ENCODE data around the gene PRPF40A. TPM values are rescaled to one million over a fixed set of nuclear protein-coding genes. Genes with fewer than 3 reads are reported as not detected.
"Not testable (repeated sequence)": the region's sequence is repeated elsewhere in the genome, so short reads cannot be mapped to it uniquely, and the experiment has no call there.

Gene PRPF40A
- total RNA-seq, 1 donor from 2014 or later, result 74.6 TPM

DNA sequence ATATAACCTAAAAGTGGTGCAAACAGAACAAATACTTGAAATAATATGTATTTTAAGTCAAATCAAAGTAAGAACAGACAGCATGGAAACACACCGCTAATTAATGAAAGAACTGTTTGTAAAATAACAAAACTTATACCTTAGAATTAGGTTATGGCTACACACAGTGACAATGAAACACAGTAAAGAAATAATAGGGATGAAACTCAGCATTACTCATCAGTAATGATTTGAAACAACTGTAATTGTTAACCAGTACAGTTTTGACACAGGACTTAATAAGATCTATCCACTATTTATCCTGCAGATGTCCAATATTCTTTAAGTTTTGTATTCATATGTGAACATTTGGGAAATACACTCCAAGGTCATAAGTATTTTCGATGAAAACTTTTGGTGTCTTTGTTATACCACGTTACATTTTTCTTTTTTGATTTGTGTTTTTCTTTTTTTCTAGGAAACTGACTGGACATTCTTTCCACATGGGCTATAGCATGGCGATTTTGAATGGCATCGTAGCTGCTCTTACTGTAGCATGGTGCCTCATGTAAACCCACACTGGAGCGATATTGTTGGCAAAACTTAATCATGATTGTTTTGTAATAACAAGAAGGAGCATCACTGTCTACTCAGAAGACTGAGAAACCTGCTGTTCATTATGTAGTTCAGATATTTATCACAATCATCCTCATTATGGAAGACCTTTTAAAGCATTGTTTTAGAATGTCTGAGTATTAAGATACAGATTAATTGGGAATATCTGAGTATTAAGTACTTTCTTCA lies 42.2 kb upstream of the PRPF40A start:
- Histone ChIP-seq H3K27me3 (no peaks in the 10 kb centered on the region), H3K9me3 (no peaks in the 10 kb centered on the region), H3K4me3 (no peak overlapping the region), H3K27ac (no peak overlapping the region), H3K4me1 (no peaks in the 10 kb centered on the region), H3K36me3 (peaks cover 0 to 10% of the 10 kb centered on the region in 2 donors)
- no peak for TF ChIP-seq POLR2A (IDR thresholded peaks at IDR 0.05)
- TF ChIP-seq POLR2AphosphoS5 (IDR thresholded peaks at IDR 0.05; ENCODE audit: insufficient read depth in 1 of 2, low read depth in 1 of 2), result no peak
- TF ChIP-seq CTCF (IDR thresholded peaks at IDR 0.05), result no peak
- intact Hi-C loops (cut with DNase I), result no loop called here
- DNase-seq (ENCODE audit: extremely low spot score in 2 of 2), result no peak

DNA sequence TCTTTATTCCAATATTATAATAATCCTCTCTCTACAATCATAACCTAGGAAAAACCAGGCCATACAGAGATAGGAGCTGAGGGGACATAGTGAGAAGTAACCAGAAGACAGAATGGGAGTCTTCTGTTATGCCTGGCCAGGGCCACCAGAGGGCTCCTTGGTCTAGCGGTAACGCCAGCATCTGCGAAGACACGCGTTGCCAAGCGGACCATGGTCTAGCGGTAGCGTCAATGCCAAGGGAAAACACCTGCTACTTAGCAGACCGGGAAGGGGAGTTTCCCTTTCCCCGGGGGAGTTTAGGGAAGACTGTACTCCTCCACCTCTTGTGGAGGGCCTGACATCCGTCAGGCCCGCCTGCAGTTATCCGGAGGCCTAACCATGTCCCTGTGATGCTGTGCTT lies 37.8 kb upstream of the PRPF40A start:
- H3K4me3 ChIP-seq, result no peak overlapping the region
- H3K27ac ChIP-seq, result no peak overlapping the region
- no peak for TF ChIP-seq POLR2AphosphoS5 (IDR thresholded peaks at IDR 0.05; ENCODE audit: insufficient read depth in 1 of 2, low read depth in 1 of 2)
- H3K4me1 ChIP-seq, result no peaks in the 10 kb centered on the region
- H3K36me3 ChIP-seq, result peaks cover 0 to 15% of the 10 kb centered on the region in 2 donors
- H3K27me3 ChIP-seq, result no peaks in the 10 kb centered on the region
- intact Hi-C loops (cut with DNase I), result no loop called here
- H3K9me3 ChIP-seq, result no peaks in the 10 kb centered on the region
- no peak for DNase-seq (ENCODE audit: extremely low spot score in 2 of 2)

- DNase-seq (ENCODE audit: extremely low spot score in 2 of 2); H3K27me3 ChIP-seq; H3K9me3 ChIP-seq; H3K4me1 ChIP-seq; H3K4me3 ChIP-seq; H3K27ac ChIP-seq; H3K36me3 ChIP-seq; intact Hi-C loops (cut with DNase I): not testable (repeated sequence)
Observed at GRCh38 chr2:152747751-152748150, 30.5 kb upstream of the PRPF40A start.

DNA sequence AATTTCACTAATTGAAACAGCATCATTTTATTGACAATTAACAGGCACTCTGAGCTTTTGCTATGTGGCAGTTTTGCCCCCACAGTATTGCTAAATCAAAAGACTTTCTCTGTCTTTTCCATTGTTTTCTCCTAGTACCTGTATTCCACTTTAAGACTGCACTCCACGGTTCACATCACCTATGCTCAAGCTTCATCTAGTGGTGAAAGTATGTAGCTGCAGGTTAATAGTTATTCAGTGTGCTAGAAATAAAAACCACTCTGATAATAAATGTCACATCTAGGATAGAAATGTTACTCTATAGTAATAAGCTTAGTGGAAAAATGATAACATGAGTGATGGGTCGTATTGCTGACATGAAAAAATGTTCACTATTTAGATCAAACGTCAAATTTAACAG lies 25.7 kb upstream of the PRPF40A start:
- no peaks in the 10 kb centered on the region for H3K27me3 ChIP-seq
- peaks cover 0 to 10% of the 10 kb centered on the region in 2 donors for H3K36me3 ChIP-seq
- TF ChIP-seq CTCF (IDR thresholded peaks at IDR 0.05) (no peak), POLR2AphosphoS5 (IDR thresholded peaks at IDR 0.05; ENCODE audit: insufficient read depth in 1 of 2, low read depth in 1 of 2) (no peak), POLR2A (IDR thresholded peaks at IDR 0.05) (no peak)
- intact Hi-C loops (cut with DNase I), result no loop called here
- no peaks in the 10 kb centered on the region for H3K4me1 ChIP-seq
- H3K4me3 ChIP-seq, result no peak overlapping the region
- H3K9me3 ChIP-seq, result no peaks in the 10 kb centered on the region
- DNase-seq (ENCODE audit: extremely low spot score in 2 of 2), result no peak
- H3K27ac ChIP-seq, result no peak overlapping the region

- Histone ChIP-seq H3K36me3 (peaks cover 0 to 24% of the 10 kb centered on the region in 2 donors), H3K4me3 (no peak overlapping the region), H3K4me1 (no peaks in the 10 kb centered on the region), H3K9me3 (no peaks in the 10 kb centered on the region), H3K27ac (no peak overlapping the region), H3K27me3 (no peaks in the 10 kb centered on the region)
- no peak for DNase-seq (ENCODE audit: extremely low spot score in 2 of 2)
- intact Hi-C loops (cut with DNase I), result no loop called here
- TF ChIP-seq POLR2A (IDR thresholded peaks at IDR 0.05), result no peak
- no peak for TF ChIP-seq POLR2AphosphoS5 (IDR thresholded peaks at IDR 0.05; ENCODE audit: insufficient read depth in 1 of 2, low read depth in 1 of 2)
- peak; percentile 70 to 75 (median 71) for TF ChIP-seq CTCF (IDR thresholded peaks at IDR 0.05)
Observed at GRCh38 chr2:152740743-152741328, 23.6 kb upstream of the PRPF40A start.

- H3K36me3 ChIP-seq, result peaks cover 0 to 24% of the 10 kb centered on the region in 2 donors
- intact Hi-C loops (cut with DNase I); DNase-seq (ENCODE audit: extremely low spot score in 2 of 2): not testable (repeated sequence)
Observed at GRCh38 chr2:152739705-152740104, 22.4 kb upstream of the PRPF40A start.

More at GRCh38 chr2:152739705-152740104, 22.4 kb upstream of the PRPF40A start:
- H3K4me3 ChIP-seq, H3K27ac ChIP-seq, H3K9me3 ChIP-seq, H3K27me3 ChIP-seq, H3K4me1 ChIP-seq: not testable (repeated sequence)
